K562 (cell line): ENCODE measurements around the gene METRN. TPM values are rescaled to one million over a fixed set of nuclear protein-coding genes. Genes with fewer than 3 reads are reported as not detected.

Experiments used
- ATAC-seq: fragments of 200-7000 bp; cut with Tn5 transposase; 3 replicates; pipeline ENCODE4 v1.9.1; 2020; ENCODE audit warnings: moderate library complexity
- Bru-seq: library from RNA; stranded (reverse); fragments of 400-500 nt; gene quantifications from one replicate; lab custom pipeline; 2021; lab: Mats Ljungman, UMichigan
- BruChase-seq, 2 experiments: library from RNA; stranded (reverse); fragments of 400-500 nt; gene quantifications; one replicate each; lab custom pipeline; 2021; lab: Mats Ljungman, UMichigan
- BruUV-seq: library from RNA; stranded (reverse); fragments of 400-500 nt; replicated peaks from 2 replicates; lab custom pipeline; 2021; lab: Mats Ljungman, UMichigan
- CTCF ChIA-PET: fragments of 300-600 bp; formaldehyde crosslinking; extraction: SDS; loops from one replicate; lab custom pipeline; 2021; ENCODE audit warnings: low intra/inter-chr PET ratio; lab: Yijun Ruan, JAX
- POLR2A ChIA-PET: fragments of 300-600, 350-650 bp; sonication (Branson Sonifier 250); formaldehyde crosslinking; extraction: SDS; loops from one replicate; lab custom pipeline; 2021; ENCODE audit warnings: antibody characterized with exemption, inconsistent platforms; lab: Yijun Ruan, JAX
- DNase-seq, 4 experiments: peaks; one replicate each; pipeline versions ENCODE4 v3.0.0 to v3.0.0-alpha.2; 2011 to 2018; ENCODE audit warnings: low spot score in 3 of 4, mixed read lengths in 3 of 4; ENCODE audit errors: extremely low read depth in 1 of 4
- FAIRE-seq: peaks from 2 replicates; lab custom pipeline; 2011; peaks lifted over from hg19 to GRCh38; lab: Jason Lieb, UNC
- H2AFZ ChIP-seq: 2 replicates; pipeline ENCODE4 v1.6.0; 2011; ENCODE audit warnings: low read depth, low read length, control low read depth, inconsistent platforms
- H3K27ac ChIP-seq: fragments of 200-600 bp; 3 replicates; pipeline ENCODE4 v1.8.0; 2011; ENCODE audit warnings: low read depth, mild to moderate bottlenecking, control low read depth, inconsistent platforms, low read length, moderate library complexity, mixed read lengths; ENCODE audit errors: extremely low read depth
- H3K27me3 ChIP-seq, 2 experiments: fragments of 300-600 bp in 1 of 2; 2 replicates in 1 of 2; 3 replicates in 1 of 2; pipeline versions ENCODE4 v1.6.0 to v1.8.0; 2011; ENCODE audit warnings: inconsistent platforms in 2 of 2, low read length in 2 of 2, mild to moderate bottlenecking in 1 of 2, mixed read lengths in 1 of 2, moderate library complexity in 1 of 2; ENCODE audit not compliant: control insufficient read depth in 2 of 2, insufficient read depth in 2 of 2
- H3K36me3 ChIP-seq: fragments of 300-600 bp; 3 replicates; pipeline ENCODE4 v1.8.0; 2011; ENCODE audit warnings: mild to moderate bottlenecking, low read length, inconsistent platforms; ENCODE audit not compliant: control insufficient read depth, insufficient read depth
- H3K4me1 ChIP-seq, 2 experiments: fragments of 200-600 bp in 1 of 2; replicated peaks in 1 of 2; 2 replicates in 1 of 2; 3 replicates in 1 of 2; pipeline versions ENCODE4 v1.5.1 to v1.8.0; 2011; ENCODE audit warnings: inconsistent platforms in 2 of 2, low read length in 2 of 2, mild to moderate bottlenecking in 1 of 2, mixed read lengths in 1 of 2, moderate library complexity in 1 of 2; ENCODE audit not compliant: control insufficient read depth in 2 of 2, insufficient read depth in 2 of 2
- H3K4me2 ChIP-seq: 2 replicates; pipeline ENCODE4 v1.6.1; 2011; ENCODE audit warnings: low read length, control low read depth, inconsistent platforms, mixed read lengths; ENCODE audit not compliant: insufficient read depth
- H3K4me3 ChIP-seq: fragments of 200-600 bp; sonication (generic), shearing (Covaris generic); 2 replicates; pipeline ENCODE4 v1.5.1; 2016; ENCODE audit warnings: control low read depth, inconsistent platforms
- H3K79me2 ChIP-seq: fragments of 200-600 bp; 3 replicates; pipeline ENCODE4 v1.8.0; 2011; ENCODE audit warnings: low read length, inconsistent platforms; ENCODE audit not compliant: control insufficient read depth, insufficient read depth
- H3K9ac ChIP-seq, 2 experiments: 2 replicates each; pipeline versions ENCODE4 v1.6.0 to v1.6.1; 2011; ENCODE audit warnings: low read depth in 2 of 2, low read length in 2 of 2, control low read depth in 1 of 2, inconsistent platforms in 1 of 2, mild to moderate bottlenecking in 1 of 2, mixed read lengths in 1 of 2; ENCODE audit not compliant: insufficient read depth in 1 of 2
- H3K9me1 ChIP-seq: one replicate; pipeline ENCODE4 v1.6.0; 2011; ENCODE audit warnings: inconsistent platforms, mild to moderate bottlenecking, low read length, moderate library complexity; ENCODE audit not compliant: control insufficient read depth, insufficient read depth
- H3K9me3 ChIP-seq: replicated peaks from 2 replicates; pipeline ENCODE4 v1.5.1; 2011; ENCODE audit warnings: low read depth, low read length, inconsistent platforms; ENCODE audit not compliant: control insufficient read depth, insufficient read depth
- H4K20me1 ChIP-seq: replicated peaks from 2 replicates; pipeline ENCODE4 v1.6.1; 2011; ENCODE audit warnings: low read length, inconsistent platforms, mixed read lengths; ENCODE audit not compliant: control insufficient read depth, insufficient read depth
- CREB1 ChIP-seq, 2 experiments: sonication (generic) in 1 of 2; formaldehyde crosslinking in 1 of 2; IDR thresholded peaks; 2 replicates each; pipeline versions ENCODE4 v1.6.1 to v1.8.0; 2012 to 2022; ENCODE audit warnings: inconsistent platforms in 1 of 2, mild to moderate bottlenecking in 1 of 2, missing genetic modification reagents in 1 of 2, moderate library complexity in 1 of 2
- CREM ChIP-seq: IDR thresholded peaks from 2 replicates; pipeline ENCODE4 v1.6.1; 2014; ENCODE audit warnings: antibody characterized with exemption, low read depth
- HNRNPLL ChIP-seq: fragments of 200-400 bp; formaldehyde crosslinking; IDR thresholded peaks from 2 replicates; pipeline ENCODE4 v1.6.1; 2017; ENCODE audit warnings: low read length, low read depth, mild to moderate bottlenecking; ENCODE audit not compliant: poor library complexity, severe bottlenecking
- ILK ChIP-seq: fragments of 450-650 bp; IDR thresholded peaks from 2 replicates; pipeline ENCODE4 v1.6.1; 2016; ENCODE audit warnings: missing genetic modification characterization, low read depth, mild to moderate bottlenecking, missing compliant biosample characterization, moderate library complexity, borderline replicate concordance
- POLR2G ChIP-seq: fragments of 200-400 bp; formaldehyde crosslinking; IDR thresholded peaks from 2 replicates; pipeline ENCODE4 v1.6.1; 2017; ENCODE audit warnings: low read depth, mild to moderate bottlenecking, antibody characterized with exemption, low read length, moderate library complexity
- RBM25 ChIP-seq: fragments of 200-400 bp; formaldehyde crosslinking; IDR thresholded peaks from 2 replicates; pipeline ENCODE4 v1.6.1; 2018; ENCODE audit warnings: low read length, low read depth, moderate library complexity; ENCODE audit not compliant: severe bottlenecking
- SMAD4 ChIP-seq: fragments of 250-450 bp; sonication (Bioruptor Pico); conservative IDR thresholded peaks from 2 replicates; pipeline ENCODE4 v1.8.0; 2021; ENCODE audit warnings: inconsistent platforms, mild to moderate bottlenecking, moderate library complexity
- SP1 ChIP-seq: sonication (generic); formaldehyde crosslinking; IDR thresholded peaks from 2 replicates; pipeline ENCODE4 v1.8.1; 2022; ENCODE audit warnings: mild to moderate bottlenecking, missing genetic modification reagents
- UBTF ChIP-seq, 2 experiments: IDR thresholded peaks; 2 replicates each; pipeline ENCODE4 v1.6.1; 2012; ENCODE audit warnings: improper control_type of control experiment in 2 of 2, low read depth in 2 of 2, low read length in 2 of 2, borderline replicate concordance in 1 of 2
- WGBS: fragments of 100-300 bp; shearing (Covaris generic); methylation state at CpG from one replicate; pipeline ENCODE4 v1.1.6; 2016; ENCODE audit warnings: low coverage, mixed read lengths; ENCODE audit not compliant: insufficient coverage; ENCODE audit errors: missing lambda C conversion rate; 5-methylcytosine and 5-hydroxymethylcytosine counted together
- in situ Hi-C: fragments of 300-500 bp; cut with MboI; formaldehyde crosslinking; loops from 4 replicates; pipeline ENCODE4 v1.15.0; 2018; ENCODE audit warnings: inconsistent platforms, mixed read lengths
- intact Hi-C: fragments of 100-400 bp; cut with micrococcal nuclease; formaldehyde crosslinking; loops from 2 replicates; pipeline ENCODE4 v1.14.2; 2022
- long read RNA-seq, 3 experiments: library from polyadenylated mRNA in 2 of 3; library from RNA in 1 of 3; unstranded in 2 of 3; stranded (forward) in 1 of 3; transcript quantifications; one replicate each; pipeline ENCODE4 v2.0.0, GENCODE V29; 2019 to 2022
- polyA minus RNA-seq, 3 experiments: library from RNA; depleted of rRNA, polyadenylated mRNA; stranded (reverse); fragments of >200 nt; gene quantifications; 2 replicates each; pipeline ENCODE4 v1.2.3, GENCODE V29; 2011
- polyA plus RNA-seq, 8 experiments: library from polyadenylated mRNA; depleted of rRNA in 4 of 8; stranded (reverse) in 5 of 8; unstranded in 3 of 8; fragments of >200 nt; fragmentation: Nextera tagmentation in 2 of 8; fragmentation: Illumina TruSeq in 1 of 8; extraction: Ambion mirVana in 2 of 8; extraction: Trizol in 1 of 8; gene quantifications; 2 replicates each; pipeline versions ENCODE4 v1.2.1 to v1.2.3, GENCODE V29; 2011 to 2014; ENCODE audit warnings: inconsistent platforms in 1 of 8, missing spikeins in 1 of 8
- total RNA-seq, 7 experiments: library from RNA; depleted of rRNA in 6 of 7; stranded (reverse); fragments of >200 nt in 6 of 7; fragmentation: Illumina TruSeq in 2 of 7; extraction: Trizol in 2 of 7; gene quantifications; 2 replicates each; pipeline versions ENCODE4 v1.2.1 to v1.2.3, GENCODE V29; 2011 to 2021; ENCODE audit warnings: low replicate concordance in 1 of 7

METRN gene
- 7.3 and 31.7 TPM in 2 replicates for total RNA-seq (2011; cell fraction: chromatin; rRNA removed; ENCODE audit: low replicate concordance)
- total RNA-seq (2011; cell fraction: nucleolus; rRNA removed), result 28.0 and 30.0 TPM in 2 replicates
- total RNA-seq (2011; cell fraction: nucleoplasm; rRNA removed), result 19.2 and 20.2 TPM in 2 replicates
- total RNA-seq (2014; rRNA removed) (89.8 and 111 TPM in 2 replicates), total RNA-seq (2014; rRNA removed; fragmentation: Illumina TruSeq; extraction: Trizol) (1.0 and 2.0 TPM in 2 replicates), total RNA-seq (2015; rRNA removed; fragmentation: Illumina TruSeq; extraction: Trizol) (17.7 and 23.9 TPM in 2 replicates), total RNA-seq (2021) (73.5 and 79.2 TPM in 2 replicates), polyA plus RNA-seq (2011; rRNA removed) (15.4 and 33.4 TPM in 2 replicates), polyA plus RNA-seq (2014; fragmentation: Illumina TruSeq; extraction: Trizol) (3.0 and 8.7 TPM in 2 replicates), polyA plus RNA-seq (2014; fragmentation: Nextera tagmentation; extraction: Ambion mirVana) (1 to 10 TPM in 1 of 2 experiments, under 1 TPM in 1; 0.20 to 1.2 TPM), polyA plus RNA-seq (2014; rRNA removed) (73.3 and 90.1 TPM in 2 replicates), polyA minus RNA-seq (2011; rRNA and poly(A)+ RNA removed) (1.9 and 2.5 TPM in 2 replicates), Bru-seq, nascent RNA (percentile 61 among the genes with signal in this experiment), BruChase-seq, experiment 1, labeled RNA remaining after a 2-hour chase (percentile 46 among the genes with signal in this experiment), BruChase-seq, experiment 2, labeled RNA remaining after a 6-hour chase (percentile 42 among the genes with signal in this experiment)
- 34.9 and 189 TPM in 2 replicates for polyA plus RNA-seq (2011; cell fraction: cytosol; rRNA removed)
- polyA plus RNA-seq (2011; cell fraction: nucleus; rRNA removed), result 44.8 and 72.6 TPM in 2 replicates
- 21.7 and 27.0 TPM in 2 replicates for polyA plus RNA-seq (2012)
- polyA minus RNA-seq (2011; cell fraction: cytosol; rRNA and poly(A)+ RNA removed), result 13.1 and 17.0 TPM in 2 replicates
- polyA minus RNA-seq (2011; cell fraction: nucleus; rRNA and poly(A)+ RNA removed), result 14.6 and 14.7 TPM in 2 replicates
- long read RNA-seq, experiment 1, transcript METRN-201 (3 exons, 915 nt), result minor isoform, 28 of 230 reads
- long read RNA-seq, experiment 1, transcript METRN-204 (4 exons, 3,325 nt), result major isoform, 100 of 230 reads
- long read RNA-seq, experiment 1, partial matches to known transcripts, result 41 of 230 reads
- long read RNA-seq, experiment 1, other reads (novel, unspliced or antisense), result 57 of 230 reads
- long read RNA-seq, experiment 2, transcript METRN-204 (4 exons, 3,325 nt), result major isoform, 42 of 84 reads
- long read RNA-seq, experiment 2, transcript METRN-201 (3 exons, 915 nt), result minor isoform, 13 of 84 reads
- long read RNA-seq, experiment 2, partial matches to known transcripts, result 13 of 84 reads
- long read RNA-seq, experiment 2, other reads (novel, unspliced or antisense), result 12 of 84 reads
- long read RNA-seq, experiment 3, partial matches to known transcripts, result 2 of 9 reads
- long read RNA-seq, experiment 3, other reads (novel, unspliced or antisense), result 5 of 9 reads

- Histone ChIP-seq H2AFZ (peak within 1 kb of the TSS; percentile 75), H3K4me1 (peaks cover 12 to 85% of the 10 kb centered on the region in 2 experiments; a peak in 4 of 5 replicates), H4K20me1 (peaks cover 7% of the 10 kb centered on the region; the same call in 1 of the 2 replicates), H3K27me3 (no peaks in the 10 kb centered on the region), H3K27ac (peak within 1 kb of the TSS; percentile 35; the same call in 2 of the 3 replicates), H3K36me3 (peaks cover 19% of the 10 kb centered on the region; the same call in 2 of the 3 replicates), H3K9me1 (peaks cover 3% of the 10 kb centered on the region), H3K9me3 (no peaks in the 10 kb centered on the region), H3K4me3 (peak within 1 kb of the TSS; percentile 68), H3K9ac (peak within 1 kb of the TSS; percentile 42 to 92; a peak in 3 of 4 replicates), H3K79me2 (peaks cover 20% of the 10 kb centered on the region), H3K4me2 (peak within 1 kb of the TSS; percentile 77)
- ATAC-seq (peak; percentile 84), FAIRE-seq (peak; percentile 60), DNase-seq (peak; percentile 87 to 95 (median 91))
- intact Hi-C loops (loop anchor here (2.0 to 5.0 kb wide), 2 partner anchors 14 to 92 kb away; no protein-coding TSS in a partner anchor), in situ Hi-C loops (loop anchor here (5.0 to 10.0 kb wide), 2 partner anchors 72 to 340 kb away; partner anchors contain the start of genes CHTF18 and RPUSD1)
- BruUV-seq, result no TSS peak
- 7% methylated on average over 88 of the region's 108 CpGs for WGBS
- ChIA-PET POLR2A (interaction anchor here (0.6 to 1.7 kb wide), 8 partner anchors 11 to 345 kb away, joined by 3 to 5 read pairs (median 4); partner anchors contain the start of genes CCDC78 and WDR24), CTCF (interaction anchor here (0.9 to 1.3 kb wide), 2 partner anchors 26 to 71 kb away, joined by 3 to 9 read pairs; partner anchors contain the start of gene CIAO3)
- TF ChIP-seq CREM (0 out of 2 replicates have a peak, but pooled peaks have one; percentile 6), UBTF (IDR thresholded peaks at IDR 0.05; ENCODE audit: borderline replicate concordance in 1 of 2, low read depth in 2 of 2, low read length in 2 of 2) (peak in 1 of 2 experiments; percentile 32; a peak in 1 of 4 replicates), POLR2G (peak; percentile 71), SMAD4 (CRISPR knock-in tag) (no peak), SP1 (CRISPR knock-in tag) (peak; percentile 54; the same call in 1 of the 2 replicates), HNRNPLL (peak; percentile 16), CREB1 (IDR thresholded peaks at IDR 0.05) (peak; percentile 11; the same call in 1 of the 2 replicates), CREB1 (CRISPR knock-in tag; IDR thresholded peaks at IDR 0.05) (no peak), ILK (tag) (no peak), RBM25 (peak; percentile 95)
Measured at GRCh38 chr16:714558-715476, at the start of gene METRN. METRN (plus strand) TSS chr16:715118; CDS start chr16:715290, 172 bp downstream.
